ENCODE measurements around the gene SPG11.
"Not testable (repeated sequence)": the region's sequence is repeated elsewhere in the genome, so short reads cannot be mapped to it uniquely, and the experiment has no call there.

The SPG11 gene

DNA sequence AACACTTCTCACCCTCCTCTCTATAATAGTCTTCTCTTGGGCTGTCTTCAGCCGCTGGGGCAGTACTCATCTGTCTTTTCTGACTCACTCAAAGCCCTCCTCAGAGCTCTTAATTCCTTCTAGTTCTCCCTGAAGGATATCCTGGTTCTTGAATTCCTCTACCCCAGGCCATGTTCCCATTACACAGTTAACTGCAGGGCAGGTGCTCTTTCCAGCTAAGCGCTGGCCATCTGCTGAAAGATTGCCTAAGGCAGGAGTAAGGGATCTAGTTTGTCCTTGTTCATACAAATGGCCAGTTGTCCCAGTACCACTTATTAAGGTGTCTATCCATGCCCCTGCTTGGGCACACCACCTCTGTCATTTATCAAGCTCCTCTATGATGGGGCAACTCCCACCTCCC is 10.2 kb upstream of the SPG11 start:
- DNase-seq: no peak

DNA sequence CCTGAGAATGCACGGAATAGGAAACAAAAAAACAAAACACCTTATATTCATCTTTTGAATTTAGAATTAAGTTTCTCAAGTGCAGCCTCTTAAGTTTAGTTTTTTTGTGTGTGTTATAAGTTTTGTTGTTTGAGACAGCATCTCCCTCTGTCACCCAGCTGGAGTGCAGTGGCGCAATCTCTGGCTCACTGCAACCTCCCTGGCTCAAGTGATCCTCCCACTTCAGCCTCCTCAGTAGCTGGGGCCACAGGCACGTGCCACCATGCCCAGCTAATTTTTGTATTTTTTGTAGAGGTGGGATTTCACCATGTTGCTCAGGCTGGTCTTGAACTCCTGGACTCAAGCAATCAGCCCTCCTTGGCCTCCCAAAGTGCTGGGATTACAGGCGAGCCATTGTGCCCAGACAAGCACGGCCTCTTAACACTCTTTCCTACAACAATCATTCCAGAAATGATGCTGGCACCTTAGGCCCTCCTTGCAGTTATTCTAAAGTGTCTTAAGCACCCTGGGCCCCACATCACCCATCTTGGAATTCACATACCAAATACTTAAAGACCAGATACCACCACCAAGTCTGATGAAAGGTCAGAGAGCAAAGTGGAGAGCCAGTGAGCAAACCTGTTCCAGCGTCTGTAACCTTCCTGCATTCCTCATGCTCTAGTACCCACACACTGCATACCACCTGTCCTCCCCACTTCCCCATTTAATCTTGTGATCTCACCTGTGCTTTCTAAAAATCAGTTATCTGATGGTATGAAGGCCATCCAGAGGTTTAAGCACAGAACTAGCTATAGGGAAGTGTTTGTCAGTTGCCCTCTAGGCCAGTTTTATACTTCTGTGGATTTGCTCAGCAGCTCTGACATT is 6.9 kb upstream of the SPG11 start:
- DNase-seq: no peak

DNA sequence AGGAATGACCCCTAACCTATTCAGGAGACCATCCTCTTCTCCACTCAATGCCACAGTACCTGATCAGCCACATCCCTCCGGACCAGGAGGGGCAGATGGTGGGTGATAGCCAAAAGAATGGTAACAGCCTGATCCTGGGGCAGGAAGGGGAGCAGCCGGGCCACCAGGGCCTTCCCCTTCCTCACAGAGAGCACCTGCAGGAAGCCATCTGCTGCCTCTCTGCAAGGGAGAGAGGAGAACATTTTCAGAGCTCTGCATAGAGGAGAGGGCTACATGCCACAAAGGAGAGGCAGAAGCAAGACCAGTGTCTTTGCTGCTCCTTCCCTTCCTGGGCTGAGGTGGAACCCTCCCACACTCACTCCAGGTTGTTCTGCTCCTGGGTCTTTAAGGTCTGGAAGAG is 5.5 kb upstream of the SPG11 start:
- DNase-seq: no peak

DNA sequence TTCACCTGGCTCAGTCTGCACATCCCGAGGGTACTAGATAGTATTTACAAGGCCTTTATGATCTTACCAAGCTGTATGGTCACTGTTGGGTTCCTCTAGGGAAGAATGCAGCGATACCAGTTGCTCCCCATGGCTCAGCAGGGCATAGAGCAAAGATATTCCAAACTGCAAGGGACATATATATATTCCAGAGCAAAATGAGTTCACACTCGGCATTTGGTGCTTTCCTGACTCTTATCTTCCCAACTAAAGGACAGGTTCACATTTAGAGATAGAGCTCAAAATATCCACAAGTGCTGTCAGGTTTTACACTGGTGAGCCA is 3.5 kb upstream of the SPG11 start:
- DNase-seq: no peak

DNA sequence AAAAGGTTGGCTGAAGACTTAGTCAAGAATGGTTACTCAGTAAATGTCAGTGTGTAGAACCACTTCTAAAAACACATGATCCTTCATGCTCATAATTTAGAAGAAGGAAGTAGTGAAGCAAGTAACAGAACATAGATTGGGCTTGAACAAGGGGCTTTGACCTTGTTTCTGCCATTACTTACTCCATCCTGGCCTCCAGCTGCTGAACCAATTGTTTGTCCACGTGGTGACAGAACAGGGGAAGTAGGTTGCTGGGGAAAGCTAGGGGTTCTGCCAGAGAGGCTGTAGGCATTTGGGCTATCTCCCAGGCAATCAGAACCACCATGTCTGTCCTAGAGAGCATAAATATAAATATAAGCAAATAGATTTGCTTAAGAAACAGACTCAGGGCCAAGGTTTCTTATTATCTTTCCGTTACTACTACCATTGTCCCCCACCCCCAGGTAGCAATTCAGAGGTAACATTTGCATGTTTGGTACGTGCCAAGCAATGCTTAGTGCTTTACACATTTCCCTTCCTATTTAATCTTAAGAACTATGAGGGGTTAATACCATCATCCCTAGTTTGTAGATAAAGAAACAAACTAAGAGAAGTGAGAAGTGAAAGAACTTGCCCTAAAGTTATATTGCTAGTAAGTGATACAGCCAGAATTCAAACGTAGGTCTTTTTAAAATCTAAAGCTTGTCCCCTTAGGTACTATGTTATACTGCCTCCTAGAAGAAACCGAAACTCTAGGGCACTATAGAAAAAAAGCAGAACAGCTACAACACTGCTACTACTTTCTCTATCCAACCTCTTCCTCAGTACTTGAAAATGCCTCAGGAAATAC is 3.0 kb upstream of the SPG11 start:
- DNase-seq: no peak

DNA sequence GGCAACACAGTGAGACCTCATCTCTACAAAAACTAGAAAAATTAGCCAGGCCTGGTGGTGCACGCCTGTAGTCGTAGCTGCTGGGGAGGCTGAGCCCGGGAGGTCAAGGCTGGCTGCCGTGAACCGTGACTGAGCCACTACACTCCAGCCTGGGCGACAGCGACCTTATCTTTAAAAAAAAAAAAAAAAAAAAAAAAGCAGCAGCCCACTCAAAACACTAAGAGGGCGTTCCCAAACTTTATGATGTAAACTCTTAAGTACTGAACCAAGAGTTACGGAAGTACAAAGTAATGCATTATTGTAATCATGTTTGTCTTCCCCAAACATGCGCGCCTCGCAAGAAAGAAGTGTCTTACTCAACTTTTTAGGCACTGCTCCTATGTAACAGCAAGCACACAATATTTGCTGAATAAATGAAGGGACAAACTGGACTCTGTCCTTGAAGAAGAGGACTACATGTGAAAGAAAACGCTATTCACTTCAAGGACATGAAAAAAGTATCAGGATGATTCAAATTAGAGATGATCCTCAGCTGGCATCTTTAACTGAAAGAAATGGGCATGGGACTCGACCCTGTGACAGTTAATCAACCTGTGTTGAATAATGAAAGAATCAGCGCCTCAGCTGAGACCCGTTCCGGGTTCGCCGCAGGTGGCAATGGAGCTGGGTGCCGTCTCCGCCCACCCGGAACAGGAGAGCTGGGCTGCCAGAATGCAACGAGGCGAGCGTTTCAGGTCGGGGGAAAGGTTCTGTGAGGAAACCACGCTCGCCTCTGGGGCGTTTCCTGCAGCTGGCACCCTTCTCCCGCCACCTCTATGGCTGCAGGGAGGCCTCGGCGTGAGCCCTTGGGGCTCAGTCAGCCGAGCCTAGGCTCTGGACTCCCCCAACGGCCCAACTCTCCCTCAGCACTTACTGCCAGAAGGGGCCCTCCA is 718 bp downstream of the SPG11 start:
- DNase-seq: peak; percentile 90

DNA sequence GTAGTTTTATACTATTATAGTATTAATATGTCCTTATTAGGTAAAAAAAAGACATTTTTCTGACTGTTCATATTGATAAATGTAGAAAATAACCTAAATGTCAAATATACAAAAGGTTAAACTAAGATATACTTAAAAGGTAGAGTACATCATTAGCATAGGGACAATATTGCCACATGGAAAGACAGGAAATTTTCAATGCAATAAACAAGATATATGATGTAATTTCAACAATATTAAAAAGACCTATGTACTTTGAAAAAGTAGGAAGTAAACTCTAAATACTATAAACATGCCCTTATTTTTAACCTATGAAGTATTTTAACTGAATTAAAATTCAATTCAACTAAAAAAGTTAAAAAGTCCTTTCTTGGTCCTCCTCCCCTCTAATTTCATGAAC is 1.9 kb downstream of the SPG11 start:
- no peak for DNase-seq

DNA sequence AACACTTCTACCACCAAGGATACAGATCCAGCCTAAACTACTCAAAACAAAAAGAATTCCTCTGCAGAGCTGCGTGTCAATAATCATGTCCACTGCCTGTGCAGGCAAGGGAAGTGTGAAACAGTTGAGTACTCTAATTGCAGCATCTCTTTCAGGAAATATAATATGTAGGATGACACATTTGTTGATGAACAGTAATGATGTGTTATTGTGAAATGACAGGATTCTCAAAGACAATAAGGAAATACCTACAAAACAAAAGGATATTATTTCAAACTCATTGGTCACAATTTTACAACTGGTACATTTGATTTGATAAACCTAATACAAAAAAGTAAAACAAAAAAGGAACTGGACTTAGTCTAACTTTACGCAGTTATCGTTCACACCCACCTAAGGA is 4.4 kb downstream of the SPG11 start:
- no peak for DNase-seq

DNA sequence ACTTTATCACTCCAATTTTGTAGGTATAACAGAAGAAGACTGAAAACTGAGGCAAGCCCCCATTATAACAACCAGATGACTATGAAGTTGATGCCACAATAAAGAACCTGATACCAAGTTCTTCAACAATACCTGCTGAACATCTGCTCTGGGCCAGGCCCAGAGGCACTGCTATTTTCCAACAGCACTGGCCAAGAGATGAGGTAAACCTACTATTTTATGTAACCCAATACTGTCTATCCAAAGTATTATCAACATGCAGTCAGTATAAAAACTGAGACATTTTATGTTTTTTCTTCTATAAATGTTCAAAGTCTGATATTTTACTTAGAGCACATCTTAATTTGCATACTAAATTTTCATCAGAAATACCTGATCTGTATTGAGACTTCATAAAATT is 6.1 kb downstream of the SPG11 start:
- no peak for DNase-seq

DNA sequence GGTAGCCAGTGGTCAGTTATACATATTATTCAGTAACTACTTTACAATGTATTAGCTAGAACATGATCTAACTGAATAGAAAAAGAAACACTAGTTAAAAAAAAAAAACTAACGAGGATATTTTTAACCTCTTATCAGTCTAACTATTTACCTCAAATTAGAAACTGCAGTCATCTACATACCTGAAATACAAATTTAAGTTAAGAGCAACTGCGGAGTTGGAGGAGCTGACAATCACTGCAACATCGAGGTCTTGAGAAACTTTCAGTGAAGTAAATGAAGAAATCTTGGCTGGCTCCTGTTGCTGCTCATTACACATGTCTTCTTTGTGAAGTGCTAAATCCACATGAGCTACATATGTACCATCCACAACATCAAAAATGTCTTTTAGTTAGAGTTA is 6.5 kb downstream of the SPG11 start:
- DNase-seq: no peak

DNA sequence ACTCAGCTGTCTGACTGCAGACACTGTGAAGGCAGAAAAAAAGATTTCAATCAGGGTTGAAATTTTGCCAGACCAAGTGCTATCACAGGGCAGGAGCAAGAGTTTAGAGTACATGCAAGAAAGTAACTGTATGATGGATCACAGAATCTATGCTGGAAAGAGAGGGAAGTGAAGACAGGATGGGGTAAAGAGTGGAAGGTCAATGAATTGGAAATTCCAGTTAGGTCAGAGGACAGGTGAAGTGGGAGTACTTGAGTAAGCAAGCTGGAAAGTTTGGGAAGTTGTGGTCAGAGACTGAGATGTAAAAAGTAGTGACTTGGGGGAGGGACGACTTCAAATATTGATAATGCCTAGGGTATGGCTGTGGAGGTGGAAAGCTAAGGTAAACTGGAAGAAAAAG is 7.2 kb downstream of the SPG11 start:
- no peak for DNase-seq

DNA sequence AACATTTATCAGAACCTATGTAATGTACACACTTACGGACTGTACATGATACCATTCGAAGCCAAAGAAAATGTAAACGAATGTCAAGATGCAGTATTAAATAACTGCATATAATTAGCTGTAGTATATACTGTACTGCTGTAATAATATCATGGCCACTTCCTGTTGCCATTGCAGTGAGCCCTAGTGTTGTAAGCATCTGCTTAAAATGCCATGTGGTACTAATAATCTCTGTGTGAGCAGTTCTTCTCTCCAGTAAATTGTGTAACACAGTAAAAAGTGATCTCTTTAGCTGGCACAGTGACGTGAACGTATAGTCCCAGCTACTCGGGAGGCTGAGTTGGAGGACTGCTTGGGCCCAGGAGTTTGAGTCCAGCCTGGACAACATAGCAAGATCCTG is 8.6 kb downstream of the SPG11 start:
- no peak for DNase-seq

DNA sequence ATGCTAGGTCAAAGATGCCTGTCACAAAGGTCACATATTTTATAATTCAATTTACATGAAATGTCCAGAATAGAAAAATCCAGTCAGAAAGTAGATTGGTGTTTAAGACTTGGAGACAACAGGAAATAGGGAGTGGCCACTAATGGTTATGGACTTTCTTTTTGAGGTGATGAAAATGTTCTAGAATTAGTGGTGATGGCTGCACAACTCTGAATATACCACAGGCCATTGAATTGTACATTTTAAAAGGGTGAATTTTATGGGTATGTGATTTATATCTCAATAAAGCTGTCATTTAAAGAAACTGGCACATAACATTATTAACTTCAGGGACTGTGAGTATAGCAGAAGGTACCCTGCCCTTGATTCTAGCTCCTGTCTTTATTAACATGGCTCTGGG is 15.8 kb downstream of the SPG11 start:
- no peak for DNase-seq

DNA sequence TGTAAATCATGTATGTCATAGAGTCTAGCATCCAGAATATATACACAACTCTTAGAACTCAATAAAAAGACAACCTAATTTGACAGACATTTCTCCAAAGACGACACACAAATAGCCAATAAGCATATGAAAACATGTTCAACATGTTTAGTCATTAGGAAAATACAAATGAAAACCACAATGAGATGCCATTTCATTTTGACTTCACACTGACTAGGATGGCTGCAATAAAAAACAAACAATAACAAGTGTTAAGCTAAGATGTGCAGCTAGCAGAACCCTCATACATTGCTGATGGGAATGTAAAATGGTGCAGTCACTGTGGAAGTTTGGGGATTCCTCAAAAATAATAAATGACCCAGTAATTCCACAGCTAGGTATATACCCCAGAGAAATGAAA is 16.4 kb downstream of the SPG11 start:
- DNase-seq: no peak

DNA sequence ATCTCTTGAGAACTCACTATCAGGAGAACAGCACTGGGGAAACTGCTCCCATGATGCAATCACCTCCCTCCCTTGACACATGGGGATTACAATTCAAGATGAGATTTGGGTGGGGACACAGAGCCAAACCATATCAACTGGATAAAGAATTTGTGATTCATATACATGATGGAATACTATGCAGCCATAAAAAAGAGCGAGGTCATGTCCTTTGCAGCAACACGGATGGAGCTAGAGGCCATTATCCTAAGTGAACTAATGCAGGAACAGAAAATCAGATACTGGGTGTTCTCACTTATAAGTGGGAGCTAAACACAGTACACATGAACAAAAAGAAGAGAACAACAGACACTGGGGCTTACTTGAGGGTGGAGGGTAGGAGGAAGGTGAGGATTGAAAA is 17.0 kb downstream of the SPG11 start:
- DNase-seq: no peak

DNA sequence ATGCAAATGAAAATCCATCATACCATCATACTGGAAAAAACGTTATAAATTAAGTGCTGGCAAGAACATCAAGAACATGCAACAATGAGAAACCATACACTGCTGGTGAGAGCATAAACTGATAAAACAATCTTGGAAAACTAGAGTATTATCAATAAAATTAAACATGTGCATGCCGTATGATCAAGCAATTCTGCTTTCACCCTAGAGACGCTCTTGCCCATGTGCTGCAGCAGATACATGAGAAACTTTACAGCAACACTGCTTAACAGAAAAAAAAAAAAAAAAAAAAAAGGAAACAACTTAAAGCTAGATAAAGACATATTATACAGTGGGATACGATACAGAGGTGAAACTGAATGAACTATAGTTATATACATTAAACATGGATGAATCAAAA is 21.8 kb downstream of the SPG11 start:
- no peak for DNase-seq

DNA sequence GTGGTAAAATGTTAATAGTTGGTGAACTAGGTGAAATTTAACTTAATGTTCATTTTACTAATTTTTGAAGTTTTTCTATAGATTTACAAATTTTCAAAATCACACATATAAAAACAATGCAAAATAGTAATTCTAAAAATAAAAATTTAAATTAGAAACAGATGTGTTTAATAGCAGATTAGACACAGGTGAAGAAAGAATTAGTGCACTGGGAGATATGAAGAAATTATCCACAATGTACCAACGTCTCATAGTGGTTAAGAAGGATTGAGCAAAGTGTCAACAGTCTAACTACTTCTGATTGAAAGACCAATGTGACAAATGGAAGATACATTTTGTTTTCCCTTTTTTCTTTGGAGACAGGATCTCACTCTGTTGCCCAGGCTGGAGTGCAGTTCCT is 26.5 kb downstream of the SPG11 start:
- DNase-seq: no peak

DNA sequence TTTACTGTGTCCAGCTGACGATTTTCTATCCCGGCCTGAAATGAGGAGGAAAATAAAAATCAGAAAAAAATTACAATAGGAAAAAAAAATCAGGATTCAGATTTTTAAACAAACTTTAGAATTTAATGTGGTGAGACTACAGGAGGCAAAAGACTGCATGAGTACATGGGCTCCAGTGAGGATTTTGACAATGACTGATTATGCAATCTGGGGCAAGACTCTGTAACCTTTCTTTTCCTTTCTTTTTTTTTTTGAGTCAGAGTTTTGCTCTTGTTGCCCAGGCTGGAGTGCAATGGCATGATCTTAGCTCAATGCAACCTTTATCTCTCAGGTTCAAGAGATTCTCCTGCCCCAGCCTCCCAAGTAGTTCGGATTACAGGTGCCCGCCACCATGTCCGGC is 29.9 kb downstream of the SPG11 start:
- no peak for DNase-seq

DNA sequence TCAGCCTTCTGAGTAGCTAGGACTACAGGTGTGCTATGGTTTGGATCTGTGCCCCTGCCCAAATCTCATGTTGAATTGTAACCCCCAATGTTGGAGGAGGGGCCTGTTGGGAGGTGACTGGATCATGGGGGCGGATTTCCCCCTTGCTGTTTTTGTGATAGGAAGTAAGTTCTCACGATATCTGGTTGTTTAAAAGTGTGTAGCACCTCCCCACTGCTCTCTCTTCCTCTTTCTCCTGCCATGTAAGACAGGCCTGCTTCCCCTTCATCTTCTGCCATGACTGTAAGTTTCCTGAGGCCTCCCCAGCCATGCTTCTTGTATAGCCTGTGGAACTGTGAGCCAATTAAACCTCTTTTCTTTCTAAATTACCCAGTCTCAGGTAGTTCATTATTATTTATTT is 38.2 kb downstream of the SPG11 start:
- DNase-seq: not testable (repeated sequence)

DNA sequence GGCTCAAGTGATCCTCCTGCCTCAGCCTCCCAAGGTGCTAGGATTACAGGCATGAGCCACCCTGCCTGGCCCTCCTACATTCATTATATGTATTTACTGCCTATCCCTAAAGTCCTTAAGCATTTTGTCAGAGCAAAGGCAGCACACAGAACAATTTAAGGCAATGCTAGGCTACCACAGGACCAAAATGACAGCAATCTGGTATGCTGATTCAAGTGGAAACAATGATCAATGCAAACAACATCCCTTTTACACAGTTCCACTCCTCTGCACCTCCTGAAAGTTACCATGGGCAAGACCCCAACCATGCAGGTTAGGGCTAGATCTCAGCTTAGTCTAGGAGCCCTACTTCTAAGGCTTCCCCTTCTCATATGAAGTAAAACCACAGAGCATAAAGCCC is 40.3 kb downstream of the SPG11 start:
- no peak for DNase-seq

DNA sequence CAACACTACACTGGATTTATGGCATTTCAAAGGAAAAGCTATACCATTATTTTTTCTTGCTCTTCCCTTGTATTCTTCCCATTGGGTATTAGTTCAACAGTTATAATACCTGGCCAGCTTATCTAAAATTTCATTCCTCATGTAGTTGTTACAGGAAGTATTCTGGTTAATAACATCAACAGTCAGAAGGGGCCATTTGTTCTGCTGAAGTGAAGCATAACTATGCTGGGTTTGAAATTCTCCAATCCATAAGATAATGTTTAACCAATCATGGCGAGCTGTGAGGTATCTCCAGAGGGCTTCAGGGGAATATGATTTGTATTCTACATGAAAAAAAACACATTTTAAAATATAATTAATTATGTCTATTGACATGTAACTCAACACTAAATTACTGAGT is 43.4 kb downstream of the SPG11 start:
- DNase-seq: no peak

DNA sequence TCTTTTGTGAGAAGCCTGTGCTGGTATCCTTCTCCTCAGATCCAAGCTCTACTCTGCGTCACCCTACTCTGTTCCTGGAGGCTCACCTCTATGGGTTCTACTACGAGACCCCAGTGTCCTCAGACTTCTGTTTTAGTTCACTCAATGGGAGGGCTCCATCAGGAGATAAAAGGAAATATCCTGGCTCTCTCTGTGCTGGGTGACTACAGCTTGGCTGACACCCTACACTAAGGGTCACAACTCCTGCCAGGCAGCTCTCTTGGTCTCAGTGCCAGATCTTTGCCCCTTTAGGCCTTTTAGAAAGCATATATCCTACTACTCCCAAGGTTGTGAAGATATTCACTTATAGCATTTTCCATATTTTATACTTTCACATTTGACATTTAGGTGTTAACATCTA is 46.5 kb downstream of the SPG11 start:
- DNase-seq: no peak

DNA sequence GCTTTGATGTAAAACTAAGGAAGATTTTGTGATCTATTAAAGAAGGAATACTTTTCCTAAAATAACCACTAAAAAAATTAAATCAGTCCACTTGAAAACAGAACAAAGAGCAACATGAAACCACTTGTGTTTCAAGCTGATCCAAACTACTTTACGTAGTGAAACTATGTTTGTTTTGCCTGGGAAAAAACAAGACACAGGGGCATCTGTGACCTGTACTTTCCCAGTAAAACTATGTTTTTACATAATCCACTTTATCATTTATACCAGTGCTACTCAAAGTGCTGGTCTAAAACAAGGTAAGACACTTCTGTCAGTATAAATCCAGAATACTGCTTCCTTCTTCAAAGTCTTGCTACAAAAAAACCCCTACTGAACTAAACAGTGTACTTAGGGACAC is 56.7 kb downstream of the SPG11 start:
- DNase-seq: no peak

DNA sequence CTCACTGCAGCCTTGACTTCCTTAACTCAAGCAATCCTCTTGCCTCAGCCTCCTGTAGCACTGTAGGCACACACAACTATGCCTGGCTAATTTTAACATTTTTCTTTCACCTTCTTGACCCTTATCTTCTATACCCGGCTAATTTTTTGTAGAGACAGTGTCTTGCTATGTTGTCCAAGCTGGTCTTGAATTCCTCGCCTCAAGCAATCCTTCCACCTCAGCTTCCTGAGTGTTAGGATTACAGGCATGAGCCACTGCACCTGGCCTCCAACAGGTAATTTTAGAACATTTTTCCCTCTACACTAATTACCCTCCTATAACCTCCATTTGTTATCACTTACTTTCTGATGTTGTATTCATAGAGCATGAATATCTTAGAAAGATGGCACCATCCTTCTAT is 60.3 kb downstream of the SPG11 start:
- no peak for DNase-seq

Data from activated CD4-positive, alpha-beta T cell treated with anti-CD3 and anti-CD28 coated beads for 48 hours (primary cell).